Mucosa of rectum (tissue), 2 donors: ENCODE measurements around the gene IRX2.
A peak's percentile ranks its signal among the peaks of the same experiment; 100 is the strongest.

Experiments
- H3K27ac ChIP-seq, 2 donors: one replicate each; pipeline ENCODE4 v1.7.0; 2013; ENCODE audit warnings: inconsistent platforms in 2 of 2, low read depth in 2 of 2, low read length in 2 of 2
- H3K27me3 ChIP-seq, 2 donors: one replicate each; pipeline ENCODE4 v1.7.0; 2013; ENCODE audit warnings: low read length in 2 of 2; ENCODE audit not compliant: control insufficient read depth in 2 of 2, insufficient read depth in 2 of 2
- H3K36me3 ChIP-seq, 2 donors: one replicate each; pipeline ENCODE4 v1.7.0; 2013; ENCODE audit warnings: low read length in 2 of 2; ENCODE audit not compliant: control insufficient read depth in 2 of 2, insufficient read depth in 2 of 2
- H3K4me1 ChIP-seq, 2 donors: one replicate each; pipeline ENCODE4 v1.7.0; 2013; ENCODE audit warnings: low read length in 2 of 2, mild to moderate bottlenecking in 1 of 2; ENCODE audit not compliant: control insufficient read depth in 2 of 2, insufficient read depth in 2 of 2
- H3K4me3 ChIP-seq, 2 donors: one replicate each; pipeline ENCODE4 v1.7.0; 2013; ENCODE audit warnings: low read length in 2 of 2
- H3K9ac ChIP-seq, 2 donors: one replicate each; pipeline ENCODE4 v1.7.0; 2013; ENCODE audit warnings: low read length in 2 of 2, low read depth in 1 of 2, mild to moderate bottlenecking in 1 of 2
- H3K9me3 ChIP-seq, 2 donors: one replicate each; pipeline ENCODE4 v1.7.0; 2013; ENCODE audit warnings: low read length in 2 of 2; ENCODE audit not compliant: control insufficient read depth in 2 of 2
- donor health status: healthy.
- donor health status: Normal muscosa, but diverticular disease.

Gene IRX2

DNA sequence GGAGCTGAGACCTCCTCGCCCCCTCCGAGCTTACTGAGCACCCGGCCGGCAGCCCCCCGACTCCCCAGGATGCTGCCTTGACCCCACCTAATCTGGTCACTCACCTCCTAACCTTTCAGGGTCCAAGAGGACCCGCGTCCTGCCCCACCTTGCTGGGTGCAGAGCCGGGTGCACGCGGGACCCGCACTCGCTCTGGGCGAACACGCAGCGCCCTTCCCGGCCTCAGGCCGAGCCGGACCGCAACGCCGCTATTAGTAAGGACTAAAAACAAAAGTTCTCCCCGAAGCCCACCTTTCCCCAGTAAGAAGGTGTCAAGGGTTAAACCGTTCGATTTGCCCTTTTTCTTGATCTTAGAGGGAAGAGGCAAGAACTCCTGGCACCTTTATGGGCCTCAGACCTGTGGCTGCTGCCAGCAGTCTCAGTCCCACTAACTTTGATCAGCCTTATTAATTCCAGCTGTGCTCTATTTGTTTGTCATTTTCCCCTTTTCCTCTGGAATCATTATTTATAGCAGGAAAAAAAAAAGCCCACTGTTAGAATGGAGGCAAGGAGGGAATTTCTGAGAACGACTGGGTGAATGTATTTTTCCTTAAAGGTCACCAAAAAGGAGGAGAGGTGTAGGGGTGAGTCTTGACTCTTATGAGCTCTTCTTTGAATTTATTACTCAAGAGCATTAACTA, 10.5 kb downstream of the IRX2 start:
- Histone ChIP-seq H3K4me1 (no peaks in the 10 kb centered on the region), H3K9me3 (no peaks in the 10 kb centered on the region), H3K4me3 (no peak overlapping the region), H3K36me3 (no peaks in the 10 kb centered on the region), H3K27ac (no peak overlapping the region), H3K27me3 (peaks cover 18 to 26% of the 10 kb centered on the region in 2 donors), H3K9ac (no peak overlapping the region)

DNA sequence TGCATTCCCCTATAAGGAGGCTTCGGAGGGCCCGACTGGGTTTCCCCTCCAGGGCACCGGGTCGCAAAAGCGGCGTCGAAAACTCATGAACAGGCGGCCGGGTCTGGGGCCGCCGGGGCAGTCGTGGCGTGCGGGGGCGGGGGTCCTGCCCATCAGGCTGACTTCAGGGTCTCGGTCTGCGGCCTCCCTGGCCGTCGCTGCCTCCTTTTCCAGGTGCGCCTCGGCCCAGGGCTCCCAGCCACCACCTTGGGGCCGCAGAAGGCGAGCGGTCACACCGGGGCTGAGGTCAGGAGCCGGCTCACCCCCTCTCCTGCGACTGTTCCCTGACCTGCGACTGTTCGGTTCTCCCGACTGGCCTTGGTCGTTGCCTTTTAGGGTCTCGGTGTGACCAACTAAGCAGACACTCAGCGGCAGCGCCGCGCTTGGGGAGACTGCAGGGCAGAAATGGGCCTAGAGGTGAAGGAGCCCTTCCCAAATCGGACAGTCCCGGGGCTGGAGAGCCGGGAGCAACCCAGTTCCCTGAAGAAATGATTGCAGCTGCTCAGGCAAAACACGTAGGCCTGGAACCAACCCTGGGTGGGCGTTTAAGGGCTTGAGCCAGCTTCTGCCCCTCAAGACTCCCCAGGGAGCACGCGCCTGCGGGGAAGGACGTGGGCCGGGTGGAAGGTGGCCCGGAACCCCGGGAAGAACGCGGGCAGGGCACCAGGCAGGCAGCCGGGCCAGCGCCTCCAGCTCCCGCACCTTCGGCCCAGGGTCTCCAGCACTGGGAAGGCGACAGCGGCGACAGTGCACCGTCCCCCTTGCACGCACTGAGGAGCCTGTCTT, 11.2 kb downstream of the IRX2 start:
- no peaks in the 10 kb centered on the region for H3K36me3 ChIP-seq
- H3K27ac ChIP-seq = no peak overlapping the region
- no peak overlapping the region for H3K9ac ChIP-seq
- no peak overlapping the region for H3K4me3 ChIP-seq
- no peaks in the 10 kb centered on the region for H3K9me3 ChIP-seq
- H3K27me3 ChIP-seq = peaks cover 18 to 26% of the 10 kb centered on the region in 2 donors
- H3K4me1 ChIP-seq = no peaks in the 10 kb centered on the region

DNA sequence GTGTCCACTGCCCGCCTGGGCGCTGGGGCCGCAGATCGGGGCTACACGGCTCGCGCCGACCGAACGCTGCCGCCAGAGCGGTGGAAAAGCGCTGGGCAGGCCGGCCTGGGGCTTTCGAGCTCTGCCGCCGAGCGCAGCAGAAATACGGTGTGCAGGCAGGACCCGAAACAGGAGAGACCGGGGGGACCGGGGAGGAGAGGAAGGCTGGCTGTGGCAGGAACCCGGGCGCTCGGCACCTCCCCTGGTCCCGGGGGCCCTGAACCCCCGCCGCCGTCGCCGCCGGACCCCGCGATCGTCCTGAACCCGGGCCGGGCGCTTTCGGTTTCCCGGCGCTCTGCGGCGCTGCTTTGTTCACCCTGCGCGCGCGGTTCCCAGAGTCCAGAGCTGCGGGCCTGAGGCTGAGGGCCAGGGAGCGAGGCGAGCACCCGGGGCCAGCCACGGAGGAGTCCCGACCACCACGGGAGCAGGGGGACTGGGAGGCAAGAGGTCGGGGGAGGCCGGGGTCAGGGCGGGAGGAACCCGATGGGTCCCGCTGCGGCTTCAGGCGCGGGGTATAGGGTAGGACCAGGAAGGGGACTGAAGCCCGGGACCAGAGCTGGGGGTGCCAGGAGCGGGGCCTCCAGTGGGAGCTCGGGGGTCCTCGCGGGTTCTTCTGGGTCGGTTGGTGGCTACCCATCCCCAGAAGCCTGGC, 12.0 kb downstream of the IRX2 start:
- H3K36me3 ChIP-seq = no peaks in the 10 kb centered on the region
- peaks cover 18 to 22% of the 10 kb centered on the region in 2 donors for H3K27me3 ChIP-seq
- no peaks in the 10 kb centered on the region for H3K9me3 ChIP-seq
- H3K9ac ChIP-seq = no peak overlapping the region
- no peaks in the 10 kb centered on the region for H3K4me1 ChIP-seq
- no peak overlapping the region for H3K27ac ChIP-seq
- H3K4me3 ChIP-seq = peak overlapping the region in 1 of 2 donors; percentile 30

DNA sequence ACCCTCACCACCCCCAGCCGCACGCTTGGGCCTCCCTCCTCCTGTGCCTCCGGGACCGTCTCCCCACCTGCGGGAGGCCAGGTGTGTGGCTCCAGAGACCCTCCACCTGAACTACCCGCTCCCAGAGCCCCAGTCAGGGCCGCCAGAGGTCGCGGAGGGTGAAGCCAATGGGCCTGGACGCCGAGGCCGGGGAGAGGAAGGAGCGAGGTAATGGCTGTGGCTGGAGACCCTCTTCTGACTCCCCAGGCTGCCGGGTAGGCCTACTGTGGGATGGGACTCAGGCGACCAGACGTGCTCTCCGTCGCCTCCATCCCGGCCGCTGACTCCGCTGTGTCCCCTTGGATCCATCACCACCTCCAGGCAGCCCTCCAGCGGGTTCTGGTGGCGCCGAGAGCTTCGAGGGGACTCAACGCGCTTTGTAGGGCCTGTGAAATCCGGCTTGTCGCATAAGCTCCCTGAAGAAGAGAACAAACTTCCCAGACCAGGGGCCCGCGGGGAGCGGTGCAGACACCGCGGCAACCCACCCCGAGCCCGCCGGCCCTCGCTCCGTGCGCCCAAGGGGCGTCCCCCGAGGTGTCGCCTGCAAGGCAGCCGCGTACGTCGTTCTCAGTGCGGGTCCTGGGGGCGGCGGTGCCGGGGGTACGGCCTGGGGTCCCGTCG, 12.6 kb downstream of the IRX2 start:
- no peaks in the 10 kb centered on the region for H3K36me3 ChIP-seq
- no peaks in the 10 kb centered on the region for H3K9me3 ChIP-seq
- no peak overlapping the region for H3K27ac ChIP-seq
- H3K27me3 ChIP-seq = peaks cover 14 to 19% of the 10 kb centered on the region in 2 donors
- no peak overlapping the region for H3K9ac ChIP-seq
- H3K4me1 ChIP-seq = no peaks in the 10 kb centered on the region
- no peak overlapping the region for H3K4me3 ChIP-seq

DNA sequence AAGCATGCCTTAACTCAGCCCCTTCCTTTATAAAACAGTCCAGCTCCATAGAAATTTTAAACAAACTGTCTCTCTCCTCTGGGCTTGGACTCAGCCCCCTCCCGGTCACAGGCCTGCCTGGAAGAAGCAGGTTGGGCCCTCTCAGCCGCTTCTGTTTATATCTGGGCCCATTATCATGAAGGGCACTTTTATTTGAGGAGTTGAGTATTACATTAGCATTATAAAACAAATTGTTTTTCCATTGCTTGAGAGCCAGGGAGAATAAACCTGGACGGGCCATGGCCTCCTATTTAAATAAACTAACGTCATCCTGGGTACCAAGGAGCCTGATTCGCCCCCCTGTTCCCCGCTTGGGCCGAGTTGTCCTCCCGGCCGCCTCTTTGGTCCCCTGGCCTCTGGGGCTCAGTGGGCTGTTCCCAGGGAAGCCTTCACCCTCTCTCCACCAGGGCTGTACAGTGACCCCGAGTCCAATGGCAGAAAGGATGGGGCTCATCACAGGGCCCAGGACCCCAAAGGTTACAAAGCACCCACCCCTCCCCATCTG, 13.2 kb downstream of the IRX2 start:
- Histone ChIP-seq H3K9ac (no peak overlapping the region), H3K4me3 (no peak overlapping the region), H3K27me3 (peaks cover 14 to 17% of the 10 kb centered on the region in 2 donors), H3K4me1 (no peaks in the 10 kb centered on the region), H3K27ac (no peak overlapping the region), H3K9me3 (no peaks in the 10 kb centered on the region), H3K36me3 (no peaks in the 10 kb centered on the region)

DNA sequence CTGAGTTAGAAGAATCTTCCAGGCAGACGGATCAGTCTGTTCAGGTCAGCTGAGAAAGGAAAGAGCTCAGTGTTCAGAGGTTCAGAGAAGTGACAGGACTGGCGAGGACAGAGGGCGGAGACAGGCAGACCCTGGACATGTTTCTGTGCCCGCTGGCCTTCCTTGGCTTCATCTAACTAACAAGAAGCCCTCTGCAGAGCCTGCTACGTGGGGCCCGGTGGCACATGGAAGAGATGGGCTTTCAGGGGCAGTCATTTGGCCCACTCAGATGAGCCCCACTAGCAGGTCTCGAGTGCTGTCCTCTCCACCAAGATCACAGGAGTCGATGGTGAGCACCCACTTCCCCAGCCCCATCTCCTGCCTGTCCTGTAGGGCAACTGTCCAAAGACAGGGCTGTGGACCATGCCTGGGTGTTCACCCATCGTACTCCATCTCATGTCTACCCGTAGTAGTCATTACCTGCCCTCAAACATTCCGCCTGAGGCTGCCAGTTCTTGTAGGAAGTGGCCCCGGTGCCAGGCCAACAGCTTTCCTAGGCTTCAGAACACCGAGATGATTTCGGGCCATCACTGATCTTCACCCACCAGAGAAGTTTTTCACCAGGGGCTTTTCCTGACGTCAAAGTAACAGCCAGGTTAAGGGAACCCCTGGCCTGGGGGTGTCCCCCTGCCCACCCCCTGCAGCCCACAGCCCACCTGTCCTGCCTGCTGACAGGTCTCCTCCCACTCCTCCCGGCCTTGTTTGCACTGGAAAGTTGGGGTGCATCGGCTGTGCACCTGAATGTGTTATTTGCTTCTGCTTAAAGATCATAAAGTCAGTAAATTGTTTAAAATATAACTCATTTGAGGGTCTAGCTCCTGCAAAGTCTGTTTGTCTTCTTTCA, 14.0 kb downstream of the IRX2 start:
- H3K9ac ChIP-seq = no peak overlapping the region
- no peaks in the 10 kb centered on the region for H3K9me3 ChIP-seq
- no peak overlapping the region for H3K27ac ChIP-seq
- H3K4me1 ChIP-seq = no peaks in the 10 kb centered on the region
- peaks cover 14 to 15% of the 10 kb centered on the region in 2 donors for H3K27me3 ChIP-seq
- H3K4me3 ChIP-seq = no peak overlapping the region
- no peaks in the 10 kb centered on the region for H3K36me3 ChIP-seq

DNA sequence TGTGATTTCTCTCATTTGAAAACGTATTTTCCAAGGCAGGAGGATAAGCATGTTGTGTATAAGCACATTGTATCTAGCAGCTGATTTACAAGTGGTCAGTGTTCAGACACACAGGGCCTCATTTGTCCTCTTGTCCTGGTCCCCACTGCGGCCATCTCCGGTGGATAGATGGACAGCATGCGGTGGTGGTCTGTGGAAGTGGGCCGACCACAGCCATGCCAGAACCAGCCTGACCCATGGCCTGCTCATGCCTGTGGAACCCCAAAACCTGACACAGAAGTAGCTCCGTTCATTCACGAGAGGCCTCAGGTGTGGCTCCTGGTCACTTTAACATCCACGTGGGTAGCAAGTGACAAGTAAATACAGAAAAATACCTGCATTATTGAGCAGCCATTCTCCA, 14.6 kb downstream of the IRX2 start:
- H3K4me3 ChIP-seq = no peak overlapping the region
- peaks cover 14 to 15% of the 10 kb centered on the region in 2 donors for H3K27me3 ChIP-seq

DNA sequence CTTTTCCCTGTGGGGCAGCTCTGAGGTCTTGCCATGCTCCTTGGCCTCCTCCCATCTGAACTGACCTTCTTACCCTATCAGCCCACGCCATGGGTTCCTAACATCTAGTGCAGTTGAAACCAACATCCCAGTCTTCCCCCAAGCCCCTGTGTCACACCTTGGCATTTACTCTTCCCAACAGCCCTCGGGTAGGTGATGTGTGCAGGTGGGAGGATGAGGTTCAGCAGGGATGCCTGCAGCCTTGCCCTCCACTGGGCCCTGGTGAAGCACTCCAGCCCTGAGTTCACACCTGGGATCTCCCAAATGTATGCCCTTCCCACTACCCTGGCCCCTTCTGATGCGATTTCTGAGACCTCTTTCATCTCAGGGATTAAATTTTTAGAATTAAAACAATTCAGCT, 15.5 kb downstream of the IRX2 start:
- Histone ChIP-seq H3K4me3 (no peak overlapping the region), H3K9me3 (no peaks in the 10 kb centered on the region), H3K27me3 (peaks cover 9 to 12% of the 10 kb centered on the region in 2 donors), H3K4me1 (no peaks in the 10 kb centered on the region), H3K36me3 (no peaks in the 10 kb centered on the region), H3K27ac (no peak overlapping the region), H3K9ac (no peak overlapping the region)

More for the DNA sequence above, 14.6 kb downstream of the IRX2 start:
- Histone ChIP-seq H3K4me1 (no peaks in the 10 kb centered on the region), H3K27ac (no peak overlapping the region), H3K9me3 (no peaks in the 10 kb centered on the region), H3K36me3 (no peaks in the 10 kb centered on the region), H3K9ac (no peak overlapping the region)

DNA sequence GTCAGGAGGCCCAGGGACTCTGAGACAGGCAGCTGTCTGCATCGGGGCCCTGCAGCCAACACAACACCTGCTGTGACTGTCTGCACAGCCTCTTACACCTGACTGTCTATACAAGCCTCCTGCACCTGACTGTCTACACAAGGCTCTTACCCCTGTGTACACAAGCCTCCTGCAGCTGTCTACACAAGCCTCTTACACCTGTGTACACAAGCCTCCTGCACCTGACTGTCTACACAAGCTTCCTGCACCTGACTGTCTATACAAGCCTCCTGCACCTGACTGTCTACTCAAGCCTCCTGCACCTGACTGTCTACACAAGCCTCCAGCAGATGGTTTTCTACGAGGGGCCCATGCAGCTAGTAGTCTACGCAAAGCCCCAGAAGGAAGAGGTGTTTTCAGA, 18.6 kb downstream of the IRX2 start:
- Histone ChIP-seq H3K4me1 (no peaks in the 10 kb centered on the region), H3K27me3 (no peaks in the 10 kb centered on the region), H3K9ac (no peak overlapping the region), H3K4me3 (no peak overlapping the region), H3K27ac (no peak overlapping the region), H3K36me3 (no peaks in the 10 kb centered on the region), H3K9me3 (no peaks in the 10 kb centered on the region)
